ENCODE data around the gene S100P. TPM values are rescaled to one million over a fixed set of nuclear protein-coding genes. Genes with fewer than 3 reads are reported as not detected.

Gene S100P
- total RNA-seq, 3 donors from 2014 or later, result 15.7 to 189 (median 70.4) TPM

GRCh38 chr4:6706173-6706572 lies 12.5 kb downstream of the S100P start:
- no peak for DNase-seq
- H3K36me3 ChIP-seq (ENCODE audit: low read depth), result no peaks in the 10 kb centered on the region
- no peak for ATAC-seq
- H3K4me1 ChIP-seq (ENCODE audit: low read depth), result peaks cover 18% of the 10 kb centered on the region
- no peak overlapping the region for H3K4me3 ChIP-seq
- no peaks in the 10 kb centered on the region for H3K9me3 ChIP-seq
- intact Hi-C loops (cut with DNase I, micrococcal nuclease), result no loop called here
- TF ChIP-seq CTCF (IDR thresholded peaks at IDR 0.05), result no peak

- DNase-seq (peak; percentile 98 to 99 (median 98)), ATAC-seq (peak; percentile 99)
- Histone ChIP-seq H3K36me3 (ENCODE audit: low read depth) (no peaks in the 10 kb centered on the region), H3K4me1 (ENCODE audit: low read depth) (peaks cover 18% of the 10 kb centered on the region), H3K9me3 (no peaks in the 10 kb centered on the region), H3K4me3 (peak within 1 kb of the TSS; percentile 62)
- intact Hi-C loops (cut with DNase I, micrococcal nuclease), result no loop called here
- TF ChIP-seq CTCF (IDR thresholded peaks at IDR 0.05), result no peak
Measured at GRCh38 chr4:6709230-6710114, 15.8 kb downstream of the S100P start, which contains the start of gene MRFAP1L1. MRFAP1L1 (minus strand) TSS chr4:6709865; CDS start chr4:6709629, 236 bp downstream.

DNA sequence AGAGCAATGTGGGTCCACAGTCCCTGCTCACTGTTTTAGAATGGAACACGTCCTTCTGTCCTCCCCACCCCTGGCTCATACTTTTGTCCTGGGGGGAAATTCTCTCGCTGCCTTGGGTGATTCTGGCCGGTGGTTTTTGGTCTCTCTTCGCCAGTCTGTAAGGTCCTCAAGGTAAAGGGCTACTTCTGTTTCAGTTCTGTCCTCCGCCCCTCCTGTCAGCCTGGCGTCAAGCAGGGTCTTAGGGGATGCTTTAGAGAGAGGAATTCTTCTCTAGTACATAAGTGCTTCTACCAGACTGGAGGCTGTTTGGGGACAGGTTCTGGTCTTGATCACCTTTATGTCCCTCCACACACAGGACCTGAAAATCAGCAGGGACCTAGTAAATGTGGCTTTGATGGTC lies 16.6 kb downstream of the S100P start:
- no peak for TF ChIP-seq CTCF (IDR thresholded peaks at IDR 0.05)
- ATAC-seq, result peak; percentile 2
- intact Hi-C loops (cut with DNase I, micrococcal nuclease), result no loop called here
- Histone ChIP-seq H3K4me1 (ENCODE audit: low read depth) (peaks cover 19% of the 10 kb centered on the region), H3K4me3 (no peak overlapping the region), H3K9me3 (no peaks in the 10 kb centered on the region), H3K36me3 (ENCODE audit: low read depth) (no peaks in the 10 kb centered on the region)
- DNase-seq, result no peak

- H3K4me3 ChIP-seq, result no peak overlapping the region
- ATAC-seq (no peak), DNase-seq (no peak)
- H3K4me1 ChIP-seq (ENCODE audit: low read depth), result peaks cover 22% of the 10 kb centered on the region
- no peaks in the 10 kb centered on the region for H3K9me3 ChIP-seq
- intact Hi-C loops (cut with DNase I, micrococcal nuclease), result no loop called here
- H3K36me3 ChIP-seq (ENCODE audit: low read depth), result no peaks in the 10 kb centered on the region
- no peak for TF ChIP-seq CTCF (IDR thresholded peaks at IDR 0.05)
Measured at GRCh38 chr4:6710996-6711395, 17.3 kb downstream of the S100P start.

GRCh38 chr4:6714954-6715353 lies 21.3 kb downstream of the S100P start:
- intact Hi-C loops (cut with DNase I, micrococcal nuclease), result no loop called here
- ATAC-seq, result no peak
- H3K4me1 ChIP-seq (ENCODE audit: low read depth), result peaks cover 17% of the 10 kb centered on the region
- H3K36me3 ChIP-seq (ENCODE audit: low read depth), result no peaks in the 10 kb centered on the region
- H3K9me3 ChIP-seq, result no peaks in the 10 kb centered on the region
- no peak for DNase-seq
- TF ChIP-seq CTCF (IDR thresholded peaks at IDR 0.05), result no peak
- H3K4me3 ChIP-seq, result no peak overlapping the region
